ENCODE results near the gene PJA1.

PJA1 gene, protein sequence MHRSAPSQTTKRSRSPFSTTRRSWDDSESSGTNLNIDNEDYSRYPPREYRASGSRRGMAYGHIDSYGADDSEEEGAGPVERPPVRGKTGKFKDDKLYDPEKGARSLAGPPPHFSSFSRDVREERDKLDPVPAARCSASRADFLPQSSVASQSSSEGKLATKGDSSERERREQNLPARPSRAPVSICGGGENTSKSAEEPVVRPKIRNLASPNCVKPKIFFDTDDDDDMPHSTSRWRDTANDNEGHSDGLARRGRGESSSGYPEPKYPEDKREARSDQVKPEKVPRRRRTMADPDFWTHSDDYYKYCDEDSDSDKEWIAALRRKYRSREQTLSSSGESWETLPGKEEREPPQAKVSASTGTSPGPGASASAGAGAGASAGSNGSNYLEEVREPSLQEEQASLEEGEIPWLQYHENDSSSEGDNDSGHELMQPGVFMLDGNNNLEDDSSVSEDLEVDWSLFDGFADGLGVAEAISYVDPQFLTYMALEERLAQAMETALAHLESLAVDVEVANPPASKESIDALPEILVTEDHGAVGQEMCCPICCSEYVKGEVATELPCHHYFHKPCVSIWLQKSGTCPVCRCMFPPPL

GRCh38 chrX:69165087-69165651 is at the start of gene PJA1:
Gene PJA1, minus strand, starts transcription at chrX:69165453. Its CDS starts 2,380 bp downstream, at chrX:69163073.
- DNase-seq, result peak; percentile 56

- no peak for DNase-seq
Observed at GRCh38 chrX:69214463-69214862, 49.2 kb upstream of the PJA1 start.

- DNase-seq, result no peak
Observed at GRCh38 chrX:69211701-69212100, 46.4 kb upstream of the PJA1 start.

- no peak for DNase-seq
Observed at GRCh38 chrX:69210581-69210980, 45.3 kb upstream of the PJA1 start.

GRCh38 chrX:69207216-69207615 is 42.0 kb upstream of the PJA1 start:
- no peak for DNase-seq

DNA sequence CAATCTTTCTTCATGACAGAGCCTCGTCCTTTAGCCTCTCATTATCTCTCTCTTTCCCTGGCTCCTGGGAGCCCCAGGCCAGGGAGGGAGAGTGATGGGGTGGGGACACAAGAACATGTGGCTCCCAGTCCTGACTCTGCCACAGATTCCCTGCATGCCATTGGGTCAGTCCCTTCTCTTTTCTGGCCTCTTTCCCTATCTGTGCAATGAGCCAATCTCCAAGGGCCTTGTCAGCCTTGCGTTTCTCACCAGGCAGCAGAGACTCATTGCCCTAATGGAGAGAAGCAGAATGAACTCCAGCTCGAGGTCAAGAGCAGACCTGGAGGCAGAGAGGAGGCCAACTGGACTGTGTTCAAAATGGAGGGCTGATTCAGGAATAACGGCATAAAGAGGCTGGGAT is 38.4 kb upstream of the PJA1 start:
- DNase-seq, result no peak

DNA sequence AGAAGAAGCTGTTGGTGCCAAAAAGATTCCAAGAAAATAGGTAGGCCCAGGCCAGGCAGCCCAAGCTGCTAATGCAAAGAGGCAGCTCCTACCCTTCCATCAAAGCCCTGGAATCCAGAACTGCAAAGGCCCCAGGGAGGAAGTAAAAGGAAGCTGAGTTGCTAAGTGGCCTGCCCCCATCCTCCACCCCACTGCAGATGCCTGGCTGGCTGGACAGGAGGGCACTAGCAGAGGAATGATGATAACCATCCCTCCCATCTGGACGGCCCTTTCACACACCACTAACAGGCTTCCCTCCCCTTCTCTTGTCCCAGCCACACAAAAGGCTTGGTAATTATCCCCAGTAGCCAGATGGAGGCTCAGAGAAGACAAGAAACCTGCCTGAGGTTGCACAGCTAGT is 32.4 kb upstream of the PJA1 start:
- no peak for DNase-seq

- no peak for DNase-seq
Observed at GRCh38 chrX:69196666-69197065, 31.4 kb upstream of the PJA1 start.

GRCh38 chrX:69195810-69196209 is 30.6 kb upstream of the PJA1 start:
- DNase-seq, result no peak

GRCh38 chrX:69195192-69195591 is 29.9 kb upstream of the PJA1 start:
- no peak for DNase-seq

DNA sequence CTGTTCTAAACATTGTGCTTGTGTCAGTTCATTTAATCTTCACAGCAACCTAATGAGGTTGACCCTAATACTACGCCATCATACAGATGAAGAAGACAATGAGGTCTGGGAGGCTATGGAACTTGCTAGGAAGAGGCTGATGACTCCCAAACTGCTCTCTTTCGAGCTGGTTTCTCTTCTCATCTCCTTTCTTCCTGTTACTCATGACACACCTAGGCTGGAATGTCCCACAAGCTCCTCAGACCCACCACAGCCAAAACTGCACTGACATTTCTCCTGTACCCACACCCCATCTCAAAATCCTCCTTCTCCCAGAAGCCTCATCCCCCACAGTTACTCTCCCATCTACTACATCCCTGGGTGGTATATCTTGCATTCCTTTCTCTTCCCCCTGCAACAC is 27.4 kb upstream of the PJA1 start:
- no peak for DNase-seq

- DNase-seq, result no peak
Observed at GRCh38 chrX:69189576-69190371, 24.5 kb upstream of the PJA1 start.

DNA sequence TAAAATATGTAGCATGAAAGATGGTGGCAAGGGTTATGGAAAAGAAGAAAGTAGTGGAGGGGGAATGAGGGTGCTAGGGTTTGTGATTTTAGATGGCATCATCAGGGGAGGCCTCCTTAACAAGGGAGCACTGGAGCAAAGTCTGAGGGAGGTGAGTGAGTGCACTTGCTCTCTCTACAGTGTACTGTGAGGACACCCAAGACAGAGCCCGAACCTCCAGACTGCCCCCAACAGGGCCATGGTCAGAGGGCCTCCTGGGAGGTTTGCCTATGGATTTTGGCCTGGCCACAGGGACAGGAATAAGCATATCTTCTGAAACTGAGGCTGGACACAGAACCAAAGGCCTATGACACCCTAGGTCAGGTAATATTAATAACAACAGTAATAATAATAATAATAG is 21.4 kb upstream of the PJA1 start:
- DNase-seq, result no peak

GRCh38 chrX:69185886-69186285 is 20.6 kb upstream of the PJA1 start:
- DNase-seq, result no peak

GRCh38 chrX:69185141-69185540 is 19.9 kb upstream of the PJA1 start:
- DNase-seq, result no peak

GRCh38 chrX:69182818-69183380 is 17.6 kb upstream of the PJA1 start:
- no peak for DNase-seq

DNA sequence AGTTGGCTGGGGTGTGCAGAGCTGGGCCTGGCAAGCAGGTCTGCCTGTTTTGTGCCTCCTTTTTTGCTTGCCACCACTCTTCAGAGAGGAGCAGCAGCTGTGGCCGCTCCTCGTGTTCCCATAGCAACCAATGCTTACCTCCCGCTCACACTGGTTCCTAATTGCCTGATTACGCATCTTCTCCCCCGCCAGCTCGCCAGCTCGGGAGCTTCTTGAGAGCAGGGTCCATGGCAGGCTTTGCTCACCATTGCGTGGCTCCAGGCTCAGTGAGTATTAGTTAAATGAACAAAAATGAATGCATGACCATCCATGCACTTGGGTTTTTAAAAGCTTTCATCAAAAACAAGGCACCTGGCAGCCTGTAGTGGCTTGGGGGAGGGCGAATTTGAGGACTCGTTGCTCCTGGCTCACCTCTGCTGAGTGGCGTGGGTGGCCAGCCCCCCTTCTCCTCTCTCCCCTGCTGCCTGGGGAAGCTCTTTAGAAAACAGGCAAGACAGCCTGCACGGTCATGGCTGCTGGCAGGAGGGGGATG is 14.2 kb upstream of the PJA1 start:
- no peak for DNase-seq

DNA sequence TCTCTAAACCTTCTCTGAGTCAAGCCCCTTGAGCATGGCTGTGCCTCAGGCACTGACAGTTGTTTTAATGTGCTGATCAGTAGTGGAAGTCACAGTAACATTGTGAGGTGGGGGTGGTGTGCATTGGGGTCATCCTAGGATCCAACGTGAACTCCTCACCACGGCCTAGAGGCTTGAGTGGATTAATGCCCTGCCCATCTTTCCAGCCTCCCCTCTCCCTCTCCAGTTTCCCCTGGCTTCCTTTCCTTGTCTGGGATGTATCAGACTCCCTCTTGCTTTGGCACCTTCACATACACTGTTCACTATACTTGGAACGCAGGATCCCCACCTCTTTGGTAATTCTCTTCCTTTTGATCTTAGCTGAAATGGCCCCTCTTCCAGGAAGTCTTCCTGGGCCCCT is 13.3 kb upstream of the PJA1 start:
- no peak for DNase-seq

DNA sequence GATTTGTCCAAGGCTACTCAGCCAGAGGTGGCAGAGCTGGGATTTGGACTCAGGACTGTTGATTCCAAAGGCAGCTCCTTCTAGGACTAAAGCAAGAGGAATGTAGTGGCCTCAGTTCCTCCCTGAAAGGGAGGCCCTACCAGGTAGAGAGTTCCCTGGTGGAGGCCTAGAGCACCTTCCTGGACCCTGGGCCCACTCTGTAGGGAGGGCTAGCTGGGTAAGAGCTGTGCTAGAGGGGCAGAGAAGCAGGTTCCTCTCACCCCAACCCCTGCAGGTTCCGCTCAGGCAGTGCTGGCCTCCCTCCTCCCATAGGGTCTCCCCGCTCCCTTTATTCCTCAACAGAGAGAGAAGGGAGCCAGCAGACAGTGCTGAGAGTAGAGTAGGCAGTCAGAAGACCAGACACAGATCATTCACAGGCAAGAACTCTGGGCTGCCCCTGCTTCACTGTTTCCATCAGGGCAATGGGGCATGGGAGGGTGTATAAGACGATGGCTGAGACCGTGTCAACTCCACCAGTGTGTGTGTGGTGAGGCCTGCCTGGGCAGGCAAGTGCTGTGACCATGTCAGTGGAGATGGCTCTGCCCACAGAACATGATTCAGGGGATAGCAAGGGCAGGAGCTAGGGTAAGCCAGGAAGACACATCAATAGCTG is 12.4 kb upstream of the PJA1 start:
- no peak for DNase-seq

GRCh38 chrX:69176053-69176452 is 10.8 kb upstream of the PJA1 start:
- DNase-seq, result no peak

GRCh38 chrX:69173906-69174305 is 8.7 kb upstream of the PJA1 start:
- DNase-seq, result no peak

GRCh38 chrX:69172937-69173336 is 7.7 kb upstream of the PJA1 start:
- DNase-seq, result no peak

Data from hematopoietic multipotent progenitor cell treated with erythropoietin and hydrocortisone succinate and interleukin-3 and kit ligand, for 8 days (in vitro differentiated cells).